AG20443 (cell line): ENCODE data around the gene NDUFA11.

Experiments
- DNase-seq: peaks from one replicate; pipeline ENCODE4 v3.0.0; 2012; ENCODE audit warnings: low spot score, mixed read lengths

Gene NDUFA11

DNA sequence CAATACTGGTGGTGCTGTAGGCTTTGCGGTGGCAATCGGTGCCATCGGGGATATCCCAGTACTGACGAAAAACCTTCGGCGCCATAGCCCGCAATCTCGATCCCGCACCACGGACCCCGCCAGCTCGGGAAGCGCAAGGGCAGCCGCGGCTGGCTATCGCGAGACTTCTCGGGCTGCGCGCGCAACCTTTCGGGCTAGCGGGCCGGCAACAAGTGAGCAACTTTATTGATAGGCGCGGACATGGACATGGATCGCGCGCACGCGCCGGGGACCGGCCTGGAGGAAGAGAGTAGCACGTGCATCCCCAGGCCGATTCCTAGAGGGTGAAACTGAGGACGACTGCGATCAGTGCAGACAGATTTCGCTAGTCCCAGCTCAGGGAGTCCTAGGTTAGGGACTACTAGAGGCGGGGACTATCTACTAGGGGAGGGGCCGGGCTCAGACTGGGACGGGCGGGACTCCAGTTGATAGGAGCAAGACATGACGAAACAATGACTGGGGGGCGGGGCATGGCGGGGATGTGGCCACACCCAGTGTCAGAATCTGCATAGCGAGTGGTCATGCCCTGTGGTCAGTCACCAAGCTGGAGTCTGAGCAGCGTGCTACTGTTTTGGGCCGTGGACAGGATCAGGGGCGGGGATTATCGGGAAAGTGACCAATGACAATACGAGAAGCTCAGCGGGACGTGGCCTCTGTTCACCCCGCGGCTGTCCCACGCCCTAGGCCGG is at the start of gene NDUFA11:
NDUFA11 (minus strand) TSS at position 167 of the 728 bp plus-strand sequence; CDS start at position 85, 82 bp downstream.
- peak; percentile 96 for DNase-seq

DNA sequence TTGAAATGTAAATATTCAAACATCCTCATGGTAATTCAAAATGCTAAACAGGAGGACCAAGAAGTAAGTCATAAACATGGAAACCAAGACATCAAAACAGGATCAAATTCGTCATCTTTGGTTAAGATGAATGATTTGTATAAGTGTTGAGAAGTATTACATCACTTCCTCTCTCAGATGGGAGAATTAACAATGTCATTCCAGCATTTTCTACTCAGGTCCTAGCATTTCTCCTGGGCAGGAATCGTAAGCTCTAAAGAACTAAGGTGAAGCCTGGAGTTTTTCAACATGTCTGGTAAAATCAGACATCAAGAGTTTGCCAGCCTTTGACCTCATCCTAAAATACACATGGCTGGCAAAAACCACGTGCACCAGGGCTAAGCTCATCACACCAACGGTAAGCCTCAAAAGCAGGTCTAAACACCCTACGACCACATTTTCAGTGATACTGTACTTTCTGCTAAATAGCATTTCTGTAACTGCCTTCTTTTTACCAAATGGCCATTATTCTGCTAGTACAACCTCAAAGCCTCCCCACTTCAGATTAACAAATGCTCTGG is 49.5 kb upstream of the NDUFA11 start:
- DNase-seq: no peak

DNA sequence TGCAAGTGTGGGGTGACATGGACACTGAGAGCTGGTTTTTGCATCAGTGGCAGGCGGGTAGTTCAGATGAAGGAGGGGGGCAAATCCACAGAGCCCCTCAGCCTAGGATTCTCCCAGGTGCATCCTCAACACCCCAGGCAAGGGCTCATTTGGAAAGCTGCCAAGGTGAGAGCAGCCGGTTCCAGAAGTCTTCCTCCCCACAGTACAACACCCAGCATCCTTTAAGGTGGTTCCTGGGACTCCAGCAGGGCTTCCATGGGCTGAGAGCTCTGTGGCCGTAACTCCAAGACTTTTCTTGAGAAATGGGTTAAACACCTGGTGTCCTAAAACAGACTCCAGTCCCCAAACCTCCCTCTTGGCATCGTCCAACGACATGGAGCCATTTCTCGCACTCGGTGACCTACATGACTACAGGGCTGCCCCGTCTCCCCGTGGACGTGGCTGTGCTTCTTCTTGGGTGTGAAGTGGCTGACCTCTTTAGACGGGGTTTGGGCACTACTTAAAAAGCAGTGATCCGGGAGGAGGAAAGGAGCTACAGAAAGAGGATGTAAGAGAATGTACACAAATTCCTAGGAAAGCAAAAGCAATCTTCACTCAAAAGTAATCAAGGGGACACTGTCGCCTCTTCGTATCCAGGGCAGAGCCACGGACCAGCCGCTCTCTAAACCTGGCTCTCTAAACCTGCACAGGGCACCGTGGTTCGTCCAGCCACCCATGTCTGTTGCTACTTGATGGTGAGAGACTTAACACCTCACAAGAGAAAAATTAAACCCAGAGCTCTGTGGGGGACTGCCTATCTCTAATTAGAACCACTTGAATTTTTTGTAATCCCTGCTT is 48.8 kb upstream of the NDUFA11 start:
- no peak for DNase-seq

DNA sequence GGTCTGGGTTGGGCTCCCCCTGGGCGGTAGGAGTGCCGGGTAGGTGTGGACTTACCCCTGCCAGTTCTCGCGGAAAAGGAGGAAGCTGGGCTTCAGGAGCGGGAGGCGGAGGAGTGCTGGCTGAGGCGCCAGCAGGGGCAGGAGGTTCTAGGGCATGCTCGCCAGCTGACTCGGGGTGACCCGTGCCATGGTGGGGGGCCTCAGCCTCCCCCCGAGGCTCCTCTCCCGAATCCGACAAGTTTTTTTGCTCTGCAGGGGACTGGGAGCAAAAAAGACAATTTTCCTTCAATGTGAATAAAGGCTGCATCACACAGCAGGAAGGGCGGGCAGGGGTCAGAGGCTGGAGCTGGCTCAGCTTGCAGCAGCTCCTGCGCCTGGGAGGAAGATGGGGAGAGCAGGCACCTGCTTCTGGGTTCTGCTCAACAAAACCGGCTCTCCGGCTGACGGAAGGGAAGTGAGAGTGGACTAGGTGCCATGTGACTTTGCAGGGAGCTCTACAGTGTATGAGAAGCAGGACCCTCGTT is 47.8 kb upstream of the NDUFA11 start:
- no peak for DNase-seq

GRCh38 chr19:5950741-5951140 is 47.2 kb upstream of the NDUFA11 start:
- DNase-seq: no peak

DNA sequence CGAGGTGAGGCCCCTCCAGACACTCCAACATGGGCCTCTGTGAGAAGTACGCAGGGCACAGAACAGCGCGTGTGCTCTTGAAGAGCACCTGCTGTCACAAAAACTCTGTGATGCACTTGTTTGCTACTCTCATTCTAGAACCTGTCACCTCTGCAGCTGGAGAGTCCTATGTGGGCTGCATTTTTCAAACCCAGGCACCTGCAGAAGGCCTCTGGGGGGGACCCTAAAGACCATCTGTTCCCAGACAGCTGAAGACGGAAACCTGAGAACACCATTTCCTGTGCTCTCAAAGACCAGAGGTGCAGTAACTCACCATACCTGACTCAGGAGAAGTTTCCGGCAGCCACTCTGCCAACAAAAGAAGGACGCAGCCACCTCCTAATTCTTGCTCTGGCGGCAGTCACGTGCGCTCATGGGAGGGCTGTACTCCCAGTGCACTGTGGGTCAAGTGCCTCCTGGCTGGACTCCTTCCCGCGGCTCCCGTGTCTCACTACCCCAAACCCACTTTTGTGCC is 46.3 kb upstream of the NDUFA11 start:
- no peak for DNase-seq

GRCh38 chr19:5948752-5949564 is 45.4 kb upstream of the NDUFA11 start:
- no peak for DNase-seq

- peak; percentile 68 for DNase-seq
Measured at GRCh38 chr19:5947435-5947834, 43.8 kb upstream of the NDUFA11 start.

DNA sequence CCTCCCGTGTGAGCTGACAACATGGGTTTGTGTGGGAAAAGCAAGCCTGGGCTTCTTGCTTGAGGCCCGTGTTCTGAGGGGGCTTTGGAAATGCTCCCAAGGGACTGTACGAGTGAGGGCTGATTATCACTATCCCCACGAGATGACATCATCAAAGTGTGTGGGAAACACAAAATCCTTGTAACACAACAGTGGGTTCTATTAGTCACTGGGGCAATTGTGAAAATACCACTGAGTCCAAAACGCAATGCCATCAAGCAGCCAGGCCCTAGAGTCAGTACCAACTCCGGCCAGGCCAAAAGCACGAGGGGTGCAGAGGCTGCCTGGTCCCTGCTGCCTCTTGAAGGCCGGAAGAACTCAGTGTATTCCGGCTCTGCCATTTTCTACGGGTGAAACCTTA is 40.0 kb upstream of the NDUFA11 start:
- no peak for DNase-seq

DNA sequence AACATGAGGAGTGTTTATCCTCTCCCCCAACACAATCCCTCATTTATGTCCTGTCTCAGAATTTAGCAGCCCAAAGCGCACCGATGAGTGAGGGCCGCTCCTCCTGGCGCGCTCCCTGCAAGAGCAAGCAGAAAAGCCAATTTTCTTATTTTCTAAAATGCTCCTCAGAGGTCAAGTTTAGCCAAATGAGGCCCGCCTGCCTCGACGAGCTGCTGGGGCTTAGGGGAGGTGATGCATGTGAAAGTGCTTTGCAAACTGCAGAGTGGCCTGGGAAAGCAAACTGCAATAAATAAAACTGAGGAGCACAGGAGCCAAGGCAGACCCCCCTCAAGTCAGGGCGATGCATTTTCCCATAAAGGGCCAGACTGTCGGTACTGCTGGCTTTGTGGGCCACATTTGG is 39.5 kb upstream of the NDUFA11 start:
- DNase-seq: no peak

- no peak for DNase-seq
Measured at GRCh38 chr19:5941673-5942072, 38.1 kb upstream of the NDUFA11 start.

DNA sequence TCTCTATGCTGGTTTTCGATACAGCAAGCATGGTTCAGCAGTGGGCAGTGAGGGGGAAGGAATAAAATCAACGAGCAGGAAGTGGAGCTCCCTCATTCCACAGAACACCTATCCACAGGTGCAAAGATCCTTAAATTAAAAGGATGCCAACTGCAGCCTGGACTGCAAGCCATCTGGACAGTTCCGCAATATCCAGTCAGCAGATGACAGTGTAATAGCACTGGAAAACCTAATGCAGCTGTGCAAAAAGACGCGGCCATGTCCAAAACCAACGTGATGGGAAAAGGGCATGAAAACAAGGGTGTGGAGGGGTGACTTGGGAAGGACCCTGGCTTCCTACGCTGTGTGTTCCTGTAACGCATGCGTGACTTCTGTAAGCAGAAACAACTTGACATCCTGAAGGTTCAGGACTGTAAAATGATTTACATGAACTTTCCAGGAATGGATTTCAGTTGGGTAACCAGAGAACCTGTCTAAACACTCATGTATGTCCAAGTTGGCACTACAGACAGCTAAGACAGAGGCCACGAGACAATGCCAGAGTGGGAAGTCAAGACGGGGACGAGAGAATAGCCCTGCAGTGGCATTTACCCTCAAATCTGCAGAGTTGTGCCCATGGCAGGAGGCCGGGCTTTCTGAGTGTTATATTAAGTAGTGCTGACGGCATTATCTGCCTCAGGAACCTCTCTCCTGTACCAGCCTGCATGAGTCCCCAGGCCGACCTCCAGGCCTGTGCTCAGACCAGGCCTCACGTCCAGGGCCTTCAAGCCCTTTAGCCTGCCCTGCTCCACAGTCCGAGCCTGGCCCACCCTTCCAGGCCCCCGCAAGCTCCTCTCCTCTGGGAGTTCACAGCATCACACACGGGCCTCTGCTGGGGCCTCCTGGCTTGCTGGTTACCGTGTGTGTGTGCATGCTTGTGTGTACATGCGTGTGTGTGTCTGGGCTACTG is 36.9 kb upstream of the NDUFA11 start:
- DNase-seq: no peak

GRCh38 chr19:5937550-5937949 is 34.0 kb upstream of the NDUFA11 start:
- no peak for DNase-seq

DNA sequence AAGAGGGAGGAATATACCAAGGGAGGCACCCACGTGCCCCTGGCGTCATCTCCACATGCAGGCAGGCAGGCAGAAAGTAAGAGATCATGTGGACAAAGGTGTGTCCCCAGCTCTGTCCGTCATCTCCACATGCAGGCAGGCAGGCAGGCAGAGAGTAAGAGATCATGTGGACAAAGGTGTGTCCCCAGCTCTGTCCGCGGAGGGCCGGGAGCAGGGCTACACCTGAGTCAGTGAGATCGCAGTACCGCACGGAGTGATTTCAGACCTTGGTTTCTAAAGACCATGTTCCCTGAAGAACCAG is 32.7 kb upstream of the NDUFA11 start:
- DNase-seq: no peak

DNA sequence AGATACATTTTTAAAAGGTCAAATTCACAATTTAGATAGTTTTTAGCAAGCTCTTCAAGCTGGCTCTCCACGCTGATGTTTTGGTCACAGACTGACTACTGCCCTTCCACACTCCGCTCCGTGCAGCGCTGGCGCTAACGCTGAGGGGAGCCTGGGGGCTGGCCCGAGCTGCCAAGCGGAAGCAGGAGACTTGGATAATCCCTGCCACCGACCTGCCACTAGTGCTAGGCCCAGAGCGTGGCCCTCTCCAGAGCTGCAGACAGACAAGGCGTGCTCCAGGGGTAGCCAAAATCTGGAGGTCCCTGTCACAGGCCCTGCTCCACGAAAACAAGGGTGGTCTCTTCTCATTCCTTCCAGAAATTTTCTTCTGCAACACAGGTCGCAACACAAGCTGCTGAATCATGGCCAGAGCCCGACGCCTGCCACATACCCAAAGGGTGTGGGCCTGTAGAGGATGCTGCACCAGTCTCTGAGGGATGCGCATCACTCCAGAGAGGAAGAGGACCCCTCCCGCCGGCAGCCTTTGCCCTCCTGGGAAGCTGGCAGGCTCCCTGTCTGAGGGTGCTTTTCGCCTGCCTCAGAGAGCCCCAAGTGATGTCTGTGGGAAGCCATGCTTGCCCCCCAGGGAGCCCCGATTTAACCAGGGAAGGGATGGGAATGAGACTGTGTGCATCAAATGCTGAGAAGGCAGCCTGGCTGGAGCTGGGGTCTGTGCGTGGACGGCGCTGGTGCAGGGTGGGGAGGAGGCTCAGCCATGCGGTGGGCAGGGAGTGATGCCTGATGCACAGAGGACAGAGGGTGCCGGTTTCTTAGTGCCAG is 32.1 kb upstream of the NDUFA11 start:
- DNase-seq: no peak

GRCh38 chr19:5934774-5935472 is 31.3 kb upstream of the NDUFA11 start:
- DNase-seq: peak; percentile 58

- no peak for DNase-seq
Measured at GRCh38 chr19:5934069-5934401, 30.4 kb upstream of the NDUFA11 start.

GRCh38 chr19:5933391-5934068 is 29.9 kb upstream of the NDUFA11 start:
- DNase-seq: no peak
